ENCODE data around the gene RGP1.

The RGP1 gene

DNA sequence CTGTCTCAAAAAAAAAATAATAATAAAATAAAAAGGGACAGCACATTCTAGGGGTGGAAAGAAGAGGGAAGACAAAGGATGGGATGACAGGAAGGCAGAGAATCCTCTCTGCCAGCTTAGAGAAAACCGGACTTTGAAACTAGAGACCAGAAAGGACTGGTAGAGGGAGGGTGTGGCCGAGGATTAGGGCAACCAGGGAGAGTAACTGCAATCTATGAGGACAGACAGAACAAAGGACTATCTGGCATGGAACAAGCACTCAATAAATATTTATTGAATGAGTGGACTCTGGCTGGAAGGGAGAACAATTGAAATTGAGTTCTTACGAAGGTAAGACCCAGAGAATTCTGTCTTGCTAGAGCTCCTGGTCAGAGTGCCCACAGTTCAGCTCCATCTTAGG, 2.5 kb upstream of the RGP1 start:
- no peak for DNase-seq

DNA sequence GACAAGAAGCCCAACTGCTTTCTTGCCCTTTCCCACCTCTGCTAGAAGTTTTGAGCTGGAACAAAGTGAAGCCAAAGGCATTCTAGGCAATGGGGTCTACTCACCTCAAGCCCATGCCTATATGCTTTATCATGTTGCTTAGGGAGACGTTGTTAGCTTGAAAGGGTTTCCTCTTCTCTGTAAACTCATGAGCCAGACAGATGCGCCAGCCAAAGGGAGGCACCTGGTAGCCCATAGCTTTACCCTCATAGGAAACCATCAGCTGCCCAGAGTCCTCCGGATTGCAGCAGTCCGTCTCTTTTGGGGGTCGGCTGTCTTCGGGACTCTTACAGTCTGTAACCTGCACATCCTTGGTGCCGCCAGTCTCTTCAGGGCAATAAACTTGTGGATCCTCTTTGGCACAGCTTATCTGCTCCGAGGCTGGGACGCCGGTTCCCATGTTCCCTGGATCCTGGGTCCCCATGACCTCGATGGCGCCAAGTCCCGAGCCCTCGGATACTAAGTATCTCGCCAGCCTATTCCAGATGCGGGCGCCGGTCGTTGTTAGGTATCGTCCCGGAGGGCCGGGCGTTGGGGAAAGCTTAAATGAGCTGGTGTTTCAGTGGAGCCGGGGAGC, 737 bp upstream of the RGP1 start:
- DNase-seq = peak; percentile 17

DNA sequence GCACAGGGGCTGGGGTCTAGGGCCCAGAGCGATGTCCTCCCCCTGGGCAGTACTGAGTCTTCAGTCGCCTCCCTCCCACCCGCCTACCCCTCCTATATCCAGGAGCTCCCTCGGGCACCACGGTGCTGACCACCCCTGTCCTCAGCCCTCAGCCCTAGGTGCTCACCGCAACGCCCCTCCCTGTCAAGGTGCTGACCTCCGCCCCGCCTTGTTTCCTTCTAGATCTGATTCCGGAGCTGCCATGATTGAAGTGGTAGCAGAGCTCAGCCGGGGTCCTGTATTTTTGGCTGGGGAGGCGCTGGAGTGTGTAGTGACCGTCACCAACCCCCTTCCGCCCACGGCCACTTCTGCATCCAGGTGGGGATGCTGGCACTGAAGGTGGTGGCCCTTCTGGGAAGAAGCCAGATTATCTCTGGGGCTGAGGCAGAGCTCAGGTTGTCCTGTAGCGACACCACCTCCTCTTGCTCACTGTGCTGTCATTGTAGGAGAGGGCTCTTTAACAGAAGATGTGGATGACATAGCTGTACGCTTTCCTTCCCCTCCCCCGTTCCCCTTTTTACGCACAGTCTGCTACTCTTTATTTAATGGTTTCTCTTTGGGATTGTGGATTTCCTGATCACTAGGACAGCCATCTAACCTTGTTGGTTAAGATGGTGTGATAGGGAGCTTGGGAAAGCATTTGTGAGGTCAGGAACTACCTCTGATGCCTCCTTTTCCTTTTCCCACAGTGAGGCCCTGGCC, 598 bp downstream of the RGP1 start:
- peak; percentile 60 for DNase-seq

DNA sequence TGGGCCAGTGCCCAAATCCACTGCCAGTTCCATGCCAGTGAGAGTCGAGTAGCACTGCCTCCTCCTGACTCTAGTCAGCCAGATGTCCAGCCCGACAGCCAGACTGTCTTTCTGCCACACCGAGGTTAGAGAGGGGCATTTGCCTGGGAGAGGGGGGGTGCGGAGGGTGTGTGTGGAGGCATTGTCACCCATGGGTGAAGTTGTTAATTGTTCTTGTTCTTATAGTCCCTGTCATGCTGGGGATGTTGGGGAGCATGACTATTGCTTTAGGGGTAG, 1.1 kb downstream of the RGP1 start:
- DNase-seq = no peak

DNA sequence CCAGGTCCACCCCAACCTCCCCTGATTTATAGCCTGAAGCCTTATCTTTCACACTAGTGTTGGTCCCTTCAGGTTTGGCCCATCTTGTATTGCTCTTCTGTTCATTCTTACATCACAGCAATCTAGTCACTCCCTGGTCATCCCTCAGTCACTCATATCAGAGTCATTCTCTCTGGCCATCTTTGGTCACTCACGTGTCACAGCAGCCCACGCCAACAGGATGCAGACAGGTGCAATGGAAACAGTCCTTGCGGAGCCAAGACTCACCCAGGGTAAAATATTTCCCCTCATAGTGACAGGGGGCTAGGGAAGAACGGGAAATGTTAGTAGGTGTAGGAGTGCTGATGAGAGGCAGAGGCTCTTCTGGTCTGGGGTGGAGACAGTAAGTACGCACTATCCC, 4.4 kb downstream of the RGP1 start:
- DNase-seq = no peak

DNA sequence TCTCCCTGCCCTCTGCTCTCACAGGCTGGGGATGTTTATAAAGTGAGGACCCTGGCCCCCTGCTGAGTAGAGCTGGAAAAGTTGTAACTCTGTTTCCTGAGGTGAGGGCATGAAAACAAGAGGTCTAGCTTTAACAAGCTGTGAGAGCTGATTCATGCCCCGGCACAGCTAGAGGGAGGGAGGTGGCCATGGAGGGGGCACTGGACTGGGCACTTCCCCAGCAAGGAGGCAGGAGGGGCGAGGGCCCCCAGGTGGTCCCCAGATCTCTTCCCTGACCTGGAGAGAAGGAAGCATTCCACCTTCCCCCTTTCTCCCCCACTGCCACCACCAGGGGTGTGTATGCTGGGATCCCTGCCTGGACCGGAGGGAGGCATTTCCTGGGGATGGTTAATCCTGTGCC, 5.2 kb downstream of the RGP1 start, which contains the start of gene MSMP:
TSS of gene MSMP (minus strand) at position 13 of the 400 bp plus-strand sequence. CDS start 147 bp downstream, outside the sequence.
- DNase-seq = no peak

DNA sequence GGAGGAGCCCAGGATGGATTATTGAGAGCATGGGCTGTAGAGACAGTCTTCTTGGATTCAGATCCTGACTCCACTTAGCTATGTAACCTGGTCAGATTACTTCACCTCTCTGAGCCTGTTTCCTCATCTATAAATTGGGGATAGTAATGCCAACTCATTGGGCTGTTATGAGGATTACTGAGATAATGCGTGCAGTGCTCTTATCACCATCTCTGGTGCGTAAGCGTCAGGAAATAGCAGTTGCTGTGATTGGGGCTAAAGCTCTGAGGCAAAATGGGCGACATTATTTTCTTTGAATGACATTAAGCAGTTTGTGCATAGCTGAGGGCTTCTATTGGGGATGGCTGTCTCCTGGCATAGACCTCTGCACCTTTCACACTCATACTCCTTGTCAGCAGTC, 6.0 kb downstream of the RGP1 start:
- no peak for DNase-seq

DNA sequence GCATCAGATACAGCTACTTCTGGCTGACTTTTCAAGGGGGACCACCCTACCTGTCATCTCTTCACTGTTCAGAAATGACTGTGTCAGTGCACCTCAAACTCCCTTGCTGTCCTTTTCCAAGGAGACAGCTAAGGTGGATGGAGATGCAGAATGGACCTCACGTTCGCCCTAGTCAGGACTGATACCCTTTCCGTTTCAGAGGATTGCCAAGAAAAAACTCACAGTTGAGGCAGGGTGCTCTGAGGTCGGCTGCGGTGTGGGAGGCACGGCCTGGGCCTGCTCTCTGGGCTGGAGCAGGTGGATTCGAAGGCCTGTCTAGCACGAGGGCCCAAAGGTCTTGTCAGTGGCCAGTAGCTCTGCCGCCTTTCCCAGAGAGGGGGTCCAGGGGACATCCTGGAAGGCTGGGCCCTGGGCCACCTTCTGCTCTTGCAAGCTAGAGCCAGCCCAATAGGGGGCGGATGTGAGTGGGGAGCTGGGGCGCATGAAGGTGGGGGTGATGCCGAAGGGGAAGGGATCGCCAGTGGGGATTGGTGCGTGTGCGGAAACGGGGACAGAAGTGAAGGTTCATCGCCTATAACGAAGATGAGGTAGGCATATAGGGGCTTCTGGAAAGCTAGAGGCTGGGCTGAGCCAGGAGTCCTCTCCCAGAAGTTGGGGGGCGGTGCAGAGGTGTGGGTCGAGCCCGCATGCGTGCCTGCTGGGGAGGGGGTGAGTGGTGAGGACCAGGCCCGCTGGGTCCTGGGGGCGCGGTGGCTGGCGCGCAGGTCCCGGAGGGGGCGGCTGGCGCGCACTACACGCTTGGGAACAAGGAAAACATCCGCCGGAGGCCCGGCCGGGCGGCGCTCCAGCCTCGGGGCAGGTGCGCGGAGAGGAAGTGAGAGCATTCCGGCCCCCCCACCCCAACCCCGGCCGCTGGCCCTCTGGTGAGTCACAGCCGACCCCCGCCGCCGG, 7.5 kb downstream of the RGP1 start:
- DNase-seq = peak; percentile 85

DNA sequence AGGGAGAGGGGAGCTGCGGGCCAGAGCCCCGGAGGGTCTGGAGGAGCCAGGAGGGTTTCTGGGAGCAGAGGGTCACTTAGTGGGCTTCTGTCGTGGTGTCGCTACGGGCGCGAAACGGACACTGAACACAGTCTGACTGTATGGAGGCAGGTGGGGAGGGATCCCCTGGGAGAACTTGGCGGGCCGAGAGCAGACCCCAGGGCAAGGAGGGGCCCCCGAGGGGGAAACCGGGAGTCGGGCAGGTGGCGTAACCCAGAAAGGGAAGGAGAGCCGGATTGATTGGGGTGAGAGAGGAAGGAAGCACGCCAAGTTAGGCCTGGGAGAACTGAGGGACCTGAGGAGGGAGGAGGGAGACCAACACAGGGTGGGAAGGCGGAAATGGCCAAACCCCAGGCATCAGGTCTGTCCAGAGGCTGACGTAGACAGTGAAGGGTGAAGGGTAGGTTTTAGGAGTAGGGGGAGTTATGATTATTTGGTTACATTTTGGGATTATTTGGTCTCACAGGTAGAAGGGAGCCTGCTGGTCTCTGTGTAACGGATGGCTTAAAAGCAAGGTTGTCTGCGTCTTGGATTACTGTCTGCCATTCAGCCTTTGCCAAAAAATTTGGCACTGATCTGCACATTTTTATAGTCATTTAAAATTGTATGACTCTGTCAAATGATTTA, 8.3 kb downstream of the RGP1 start:
- DNase-seq = peak; percentile 58

DNA sequence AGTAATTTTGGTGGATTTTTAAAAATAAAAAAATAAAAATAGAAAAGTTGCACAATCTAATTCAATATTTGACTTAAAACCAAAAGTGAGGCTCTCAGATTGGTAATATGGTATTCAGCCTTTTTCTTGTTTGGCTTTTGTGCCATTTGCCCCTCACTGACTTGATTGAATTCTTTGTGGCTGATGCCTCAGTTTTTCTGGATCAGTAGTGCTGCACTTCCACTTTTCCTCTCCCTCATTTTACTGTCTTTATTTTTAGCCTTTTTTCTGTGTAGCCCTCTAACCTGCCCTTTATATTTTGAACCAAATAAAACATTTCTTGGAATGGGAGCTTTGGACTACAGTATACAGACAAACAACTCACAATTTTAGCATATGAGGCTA, 8.8 kb downstream of the RGP1 start:
- DNase-seq = no peak

DNA sequence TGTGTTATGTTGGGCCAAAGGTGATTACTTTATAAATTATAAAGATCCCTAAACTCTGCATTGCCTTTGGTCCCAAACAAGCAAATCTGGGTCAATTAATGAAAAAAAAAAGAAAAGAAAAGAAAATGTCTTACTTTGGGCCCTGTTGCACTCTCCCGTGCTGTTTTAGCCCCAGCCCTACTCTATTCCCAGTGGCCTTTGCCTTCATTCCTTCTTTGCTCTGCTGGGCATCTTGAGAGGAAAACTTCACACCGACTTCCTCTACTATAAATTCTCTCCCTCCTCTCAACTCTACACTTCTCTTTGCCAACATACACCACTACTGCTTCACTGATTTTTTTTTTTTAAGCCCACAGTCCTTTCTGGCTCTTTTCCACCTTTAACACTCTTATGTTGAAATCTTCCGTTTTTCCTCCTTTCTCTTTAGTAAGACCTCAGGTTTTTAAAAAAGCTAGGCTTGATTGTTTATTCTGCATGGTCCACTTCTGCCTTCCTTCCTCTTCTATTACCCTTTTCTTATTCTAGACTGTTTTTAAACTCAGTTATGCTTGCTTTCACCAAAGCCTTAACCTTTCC, 9.5 kb downstream of the RGP1 start:
- DNase-seq = no peak

DNA sequence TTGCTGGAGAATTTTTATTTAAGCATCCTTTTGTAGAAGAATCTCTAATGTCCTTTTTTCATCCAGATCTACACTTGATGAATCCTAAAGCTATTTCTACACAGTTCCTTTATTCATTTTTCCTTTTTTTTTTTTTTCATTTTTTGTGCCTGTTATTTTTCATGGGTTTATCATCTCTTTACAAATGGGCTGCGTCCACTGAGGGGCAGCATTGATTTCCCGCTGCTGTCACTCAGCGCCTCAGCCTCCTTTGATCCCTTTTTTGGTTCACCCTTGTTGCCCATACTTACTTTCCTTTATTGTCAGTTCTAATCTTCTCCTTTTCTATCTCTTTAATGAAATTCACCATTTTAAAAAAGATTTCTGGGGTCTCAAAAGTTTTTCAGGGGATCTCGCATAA, 10.7 kb downstream of the RGP1 start:
- no peak for DNase-seq

DNA sequence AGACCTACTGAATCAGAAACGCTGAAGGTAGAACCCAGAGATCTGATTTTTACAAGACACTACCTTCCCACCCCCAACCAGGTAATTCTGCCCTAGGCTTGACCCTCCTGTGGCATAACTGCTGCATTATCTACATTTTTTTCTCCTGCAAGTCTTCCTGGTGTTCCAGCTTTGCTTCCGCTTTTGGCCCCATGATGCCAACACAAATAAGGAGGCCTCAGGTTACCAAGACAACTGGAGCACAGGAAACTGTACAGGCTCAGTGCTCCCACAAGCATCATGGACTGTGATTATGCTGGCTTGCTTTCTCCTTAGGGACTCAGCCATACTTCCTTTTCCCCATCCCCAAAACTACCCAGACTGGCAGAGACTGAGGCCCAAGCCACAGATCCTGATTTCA, 11.6 kb downstream of the RGP1 start:
- DNase-seq = no peak

DNA sequence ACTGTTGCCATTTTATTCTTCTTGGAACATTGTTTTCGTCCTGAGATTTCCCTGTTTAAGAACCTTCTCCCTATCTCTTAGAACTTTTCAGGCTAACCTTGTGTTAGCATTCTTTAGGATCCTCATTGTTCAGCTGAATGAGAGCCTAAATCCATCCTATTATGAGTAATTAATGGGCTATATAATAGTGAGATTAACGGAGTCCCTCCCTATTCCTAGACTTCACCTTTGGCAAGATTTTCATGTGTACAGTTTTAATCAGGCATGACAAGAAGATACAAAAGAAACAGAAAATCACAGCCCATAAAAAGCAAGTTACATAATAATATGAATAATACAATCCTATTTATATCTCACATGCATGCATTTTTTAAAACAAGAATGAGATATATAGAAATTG, 14.1 kb downstream of the RGP1 start:
- no peak for DNase-seq

DNA sequence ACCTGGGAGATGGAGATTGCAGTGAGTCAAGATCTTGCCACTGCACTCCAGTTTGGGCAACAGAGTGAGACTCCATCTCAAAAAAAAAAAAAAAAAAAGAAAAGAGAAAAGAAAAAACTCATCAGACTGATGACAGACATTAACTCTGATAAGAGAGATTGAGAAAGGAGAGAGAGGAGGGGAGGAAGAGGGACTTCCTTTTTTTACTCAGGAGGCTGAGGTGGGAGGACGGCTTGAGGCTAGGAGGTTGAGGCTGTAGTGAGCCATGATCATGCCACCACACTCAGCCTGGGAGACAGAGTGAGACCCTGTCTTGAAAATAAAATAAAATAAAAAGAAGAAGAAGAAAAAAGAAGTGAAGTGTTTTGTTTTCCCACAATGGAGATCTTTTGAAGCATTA, 14.7 kb downstream of the RGP1 start:
- DNase-seq = no peak

DNA sequence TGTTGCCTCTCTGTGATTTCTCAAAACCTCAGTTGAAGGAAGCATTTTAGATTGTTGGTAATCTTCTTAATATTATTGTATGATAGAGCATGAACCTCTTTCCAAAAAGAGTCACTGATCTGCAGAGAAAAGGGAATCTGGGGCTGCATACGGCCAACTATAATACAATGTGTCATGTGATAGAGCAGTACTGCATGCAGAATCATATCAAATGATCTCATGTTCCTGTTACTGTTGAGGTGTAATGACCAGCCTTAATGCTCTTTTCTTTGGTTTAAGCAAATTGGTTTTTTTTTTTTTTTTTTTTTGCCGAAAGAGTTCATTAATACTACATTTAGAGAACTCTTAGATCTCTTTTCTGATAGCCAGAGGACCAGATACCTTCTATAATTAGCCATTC, 17.9 kb downstream of the RGP1 start:
- no peak for DNase-seq

DNA sequence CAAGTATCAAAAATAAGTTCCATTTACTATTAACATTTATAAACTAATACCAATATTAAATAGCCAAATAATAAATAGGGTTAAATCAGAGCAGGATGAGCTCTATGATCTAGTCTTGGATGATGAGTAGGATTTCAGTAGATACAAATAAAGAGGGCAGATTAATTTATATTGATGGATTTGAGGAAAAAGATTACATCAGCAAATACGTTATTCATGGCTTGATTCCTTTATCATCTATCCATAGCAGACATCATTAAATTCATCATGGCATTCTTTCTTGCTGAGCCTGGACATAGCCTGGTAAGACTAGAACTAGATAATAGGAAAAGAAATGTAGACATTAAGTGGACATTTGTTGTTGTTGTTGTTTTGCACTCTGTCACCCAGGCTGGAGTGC, 18.4 kb downstream of the RGP1 start:
- DNase-seq = no peak

DNA sequence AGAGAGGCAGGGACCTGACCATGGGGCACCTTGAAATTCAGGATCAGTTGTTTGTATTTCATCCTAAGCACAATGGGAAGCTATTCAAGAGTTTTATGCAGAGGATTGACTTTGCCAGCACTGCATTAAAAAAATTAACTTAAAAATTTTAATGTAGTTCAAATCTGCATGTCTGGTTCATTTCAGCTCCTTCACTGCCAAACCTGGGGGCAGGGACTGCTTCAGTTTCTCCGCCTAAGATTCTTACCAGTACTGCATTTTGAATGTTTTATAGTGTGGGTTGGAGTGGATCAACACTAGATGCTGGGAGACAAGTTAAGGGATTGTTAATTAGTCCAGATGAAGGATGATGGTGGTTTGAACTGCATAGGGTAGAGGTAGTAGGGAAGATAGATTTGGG, 20.7 kb downstream of the RGP1 start:
- no peak for DNase-seq

DNA sequence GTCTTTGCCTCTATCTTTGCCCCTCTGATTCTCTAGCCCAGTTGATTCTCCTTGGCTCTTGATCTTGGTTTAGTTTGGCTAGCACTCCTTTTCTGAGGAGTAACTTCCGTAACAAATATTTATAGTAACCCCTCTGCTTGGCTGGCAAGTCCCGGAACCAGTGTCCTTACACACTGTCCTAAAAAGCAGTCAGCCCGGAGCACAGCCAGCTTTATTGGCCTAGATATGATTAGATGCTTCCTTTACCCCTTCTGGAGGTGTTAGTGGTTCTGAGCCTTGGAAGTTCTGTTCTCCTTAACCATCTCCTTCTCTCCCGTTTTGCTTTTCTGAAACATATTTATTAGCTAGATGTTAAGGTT, 22.0 kb downstream of the RGP1 start:
- DNase-seq = no peak

DNA sequence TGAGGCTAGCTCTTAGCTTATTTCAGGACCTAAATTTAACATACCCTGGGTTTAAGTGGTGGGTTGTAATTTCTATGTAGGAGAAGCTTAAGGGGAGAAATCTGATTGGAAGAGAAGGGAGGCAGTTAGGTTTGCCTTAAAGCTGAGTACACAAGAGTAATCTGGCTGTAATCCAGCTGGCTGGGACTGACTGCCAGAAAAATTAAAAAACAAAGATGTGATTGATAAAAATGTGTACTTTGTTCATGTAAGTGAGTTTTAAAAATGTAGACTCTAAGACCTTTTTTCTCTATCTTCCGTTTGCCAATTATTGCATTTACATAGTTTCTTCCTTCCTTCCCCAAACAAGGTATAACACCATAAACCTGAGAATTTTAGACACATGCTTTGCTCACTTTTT, 22.4 kb downstream of the RGP1 start:
- DNase-seq = no peak

DNA sequence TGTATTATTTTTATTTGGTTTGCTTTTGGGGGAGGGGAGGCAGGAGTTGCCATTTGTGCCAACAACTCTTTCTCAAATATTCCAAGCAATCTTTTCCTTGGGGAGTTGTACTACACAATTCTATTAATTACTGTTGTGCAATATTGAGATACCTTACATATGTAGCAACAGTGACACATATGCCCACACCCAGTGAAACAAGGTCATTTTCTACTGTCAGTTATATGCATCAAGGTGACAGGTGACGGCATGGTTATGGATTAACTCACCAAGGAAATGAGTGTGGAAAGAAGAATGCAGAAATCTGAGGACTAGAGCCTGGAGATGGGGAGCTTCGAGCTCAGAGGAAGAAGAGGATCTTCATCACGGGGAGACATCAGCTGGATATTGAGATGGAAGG, 22.9 kb downstream of the RGP1 start:
- no peak for DNase-seq

DNA sequence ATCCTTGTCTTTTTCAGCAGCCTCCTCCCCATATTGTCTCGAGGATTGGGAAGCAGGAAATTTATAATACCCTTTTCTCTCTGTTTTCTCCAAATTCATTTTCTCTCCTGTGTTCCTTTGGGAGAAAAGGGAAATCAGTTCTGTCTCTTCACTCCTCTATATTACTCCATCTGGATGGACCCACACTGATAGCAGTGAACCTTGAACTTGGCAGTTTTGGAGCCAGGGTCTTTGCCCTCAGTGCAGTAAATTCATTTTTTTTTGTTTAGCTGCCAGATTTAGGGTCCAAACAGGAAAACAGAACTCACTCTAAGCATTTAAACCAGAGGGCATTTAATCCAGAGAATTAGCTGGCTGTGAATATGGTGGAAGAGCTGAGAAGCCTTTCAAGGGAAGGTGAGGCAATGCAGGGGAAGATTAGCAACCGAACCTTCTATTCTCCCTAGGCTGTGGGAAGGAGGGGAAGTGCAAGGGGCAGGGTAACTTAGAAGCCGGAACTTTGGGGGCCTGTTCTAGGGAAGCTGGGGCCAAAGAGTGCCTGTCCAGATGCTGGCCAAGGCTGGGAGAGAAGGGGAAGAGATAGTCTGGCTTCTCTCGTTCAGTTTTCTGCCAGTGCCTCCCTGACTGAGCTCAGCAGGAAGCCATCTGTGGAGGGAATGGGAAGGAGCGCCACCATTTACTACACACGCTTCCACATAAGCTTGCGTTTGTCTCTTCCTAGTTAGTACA, 26.0 kb downstream of the RGP1 start:
- DNase-seq = no peak

DNA sequence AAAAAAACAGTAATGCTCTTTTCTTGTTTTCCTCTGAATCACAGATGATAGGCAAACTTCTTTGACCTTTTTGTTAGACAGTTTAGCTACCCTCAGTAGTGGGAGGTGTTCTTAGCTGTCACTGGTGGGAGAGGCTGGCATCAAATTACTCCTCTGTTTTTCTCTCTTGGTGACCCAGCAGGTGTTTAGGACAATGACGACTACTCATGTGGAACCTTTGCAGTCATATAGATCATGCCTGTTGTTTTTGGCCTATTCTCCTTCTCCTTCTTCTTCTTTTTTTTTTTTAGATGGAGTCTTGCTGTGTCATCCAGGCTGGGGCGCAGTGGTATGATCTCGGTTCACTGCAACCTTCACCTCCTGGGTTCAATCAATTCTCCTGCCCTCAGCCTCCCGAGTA, 26.9 kb downstream of the RGP1 start:
- no peak for DNase-seq
